22Rv1 (cell line): ENCODE results near the gene KRT9.

Experiments used
- CTCF ChIP-seq: fragments of 450-650 bp; IDR thresholded peaks from 2 replicates; pipeline ENCODE4 v1.5.1; 2017; ENCODE audit warnings: mild to moderate bottlenecking
- ZFX ChIP-seq: fragments of 450-650 bp; IDR thresholded peaks from 2 replicates; pipeline ENCODE4 v1.6.1; 2017; ENCODE audit warnings: antibody characterized with exemption, borderline replicate concordance

- TF ChIP-seq CTCF = no peak
- TF ChIP-seq ZFX = no peak
Observed at GRCh38 chr17:41536741-41537613, 34.9 kb downstream of the KRT9 start.
